ENCODE data around the gene COX19. TPM values are rescaled to one million over a fixed set of nuclear protein-coding genes. Genes with fewer than 3 reads are reported as not detected.

COX19 gene
- polyA plus RNA-seq, 1 of the 3 experiments (the other 2 are of a cell fraction): 7.6 TPM

- no peak overlapping the region for H3K4me2 ChIP-seq
- H3K36me3 ChIP-seq (replicated peaks in 1 of 2; ENCODE audit: control insufficient read depth in 1 of 2, insufficient read depth in 2 of 2, low read length in 1 of 2): no peaks in the 10 kb centered on the region
- POLR2A ChIA-PET: no interaction called here
- H4K20me1 ChIP-seq (ENCODE audit: insufficient read depth): no peaks in the 10 kb centered on the region
- H3F3A ChIP-seq (replicated peaks; ENCODE audit: insufficient read depth): peaks cover 3% of the 10 kb centered on the region
- H3K4me3 ChIP-seq (ENCODE audit: low read depth in 2 of 2, low read length in 1 of 2): no peak overlapping the region
- DNase-seq: no peak
- TF ChIP-seq USF1 (IDR thresholded peaks at IDR 0.05; ENCODE audit: borderline replicate concordance, low read depth): no peak
- no peak for TF ChIP-seq IRF3 (IDR thresholded peaks at IDR 0.05; ENCODE audit: low read depth, low read length)
- TF ChIP-seq NRF1 (IDR thresholded peaks at IDR 0.05; ENCODE audit: low read depth, low read length): no peak
- no peak overlapping the region for H3K9ac ChIP-seq
- H3K9me3 ChIP-seq: no peaks in the 10 kb centered on the region
- H3K9me2 ChIP-seq: no peaks in the 10 kb centered on the region
- CTCF ChIA-PET: interaction anchor here (1.4 kb wide), 1 partner anchor 17 kb away, joined by 6 read pairs; no protein-coding TSS in a partner anchor
- H3K27ac ChIP-seq (ENCODE audit: low read depth in 2 of 2, low read length in 1 of 2): no peak overlapping the region
- no peaks in the 10 kb centered on the region for H3K27me3 ChIP-seq (ENCODE audit: insufficient read depth)
- H2AFZ ChIP-seq (ENCODE audit: low read depth): no peak overlapping the region
- WGBS (ENCODE audit: low lambda C conversion rate): 86% methylated on average over 18 of the region's 18 CpGs
- no peaks in the 10 kb centered on the region for H3K79me2 ChIP-seq (ENCODE audit: insufficient read depth)
- H3K4me1 ChIP-seq (ENCODE audit: control insufficient read depth in 1 of 2, insufficient read depth in 2 of 2, low read depth in 1 of 2, low read length in 1 of 2): peaks cover 0 to 5% of the 10 kb centered on the region in 2 experiments; a peak in 1 of 4 replicates
These were observed 49.7 kb downstream of the COX19 start for GRCh38 chr7:925601-926000.

- H3K4me1 ChIP-seq (ENCODE audit: control insufficient read depth in 1 of 2, insufficient read depth in 2 of 2, low read depth in 1 of 2, low read length in 1 of 2): peaks cover 0 to 5% of the 10 kb centered on the region in 2 experiments; a peak in 1 of 4 replicates
- TF ChIP-seq EZH2phosphoT487 (IDR thresholded peaks at IDR 0.05; ENCODE audit: borderline replicate concordance, low read depth) (no peak), FOXM1 (IDR thresholded peaks at IDR 0.05; ENCODE audit: low read depth) (no peak), USF1 (IDR thresholded peaks at IDR 0.05; ENCODE audit: borderline replicate concordance, low read depth) (no peak), FOSL2 (IDR thresholded peaks at IDR 0.05; ENCODE audit: borderline replicate concordance, low read depth) (no peak), ZBTB33 (IDR thresholded peaks at IDR 0.05; ENCODE audit: borderline replicate concordance, low read depth) (no peak), RXRA (IDR thresholded peaks at IDR 0.05; ENCODE audit: borderline replicate concordance, low read depth) (no peak; the same call in 1 of the 2 replicates), IRF3 (IDR thresholded peaks at IDR 0.05; ENCODE audit: low read depth, low read length) (no peak), POLR2AphosphoS5 (IDR thresholded peaks at IDR 0.05; ENCODE audit: low read depth, low read length) (no peak), NRF1 (IDR thresholded peaks at IDR 0.05; ENCODE audit: low read depth, low read length) (no peak), CHD2 (IDR thresholded peaks at IDR 0.05; ENCODE audit: low read length, partially characterized antibody) (no peak), TEAD4 (IDR thresholded peaks at IDR 0.05; ENCODE audit: borderline replicate concordance, insufficient read depth) (no peak), SMC3 (IDR thresholded peaks at IDR 0.05; ENCODE audit: low read depth, low read length) (no peak), REST (IDR thresholded peaks at IDR 0.05; ENCODE audit: low read depth, low read length) (no peak)
These were observed 50.7 kb downstream of the COX19 start for GRCh38 chr7:924541-925231.

More at GRCh38 chr7:924541-925231, 50.7 kb downstream of the COX19 start:
- peaks cover 3% of the 10 kb centered on the region for H3F3A ChIP-seq (replicated peaks; ENCODE audit: insufficient read depth)
- H3K9me2 ChIP-seq: no peaks in the 10 kb centered on the region
- peak overlapping the region; percentile 30; the same call in 1 of the 2 replicates for H3K4me2 ChIP-seq
- H3K4me3 ChIP-seq (ENCODE audit: low read depth in 2 of 2, low read length in 1 of 2): no peak overlapping the region
- H3K27me3 ChIP-seq (ENCODE audit: insufficient read depth): no peaks in the 10 kb centered on the region
- no peaks in the 10 kb centered on the region for H3K36me3 ChIP-seq (replicated peaks in 1 of 2; ENCODE audit: control insufficient read depth in 1 of 2, insufficient read depth in 2 of 2, low read length in 1 of 2)
- H3K9ac ChIP-seq: no peak overlapping the region
- no peak overlapping the region for H3K27ac ChIP-seq (ENCODE audit: low read depth in 2 of 2, low read length in 1 of 2)
- no peak for DNase-seq
- H3K79me2 ChIP-seq (ENCODE audit: insufficient read depth): no peaks in the 10 kb centered on the region
- ChIA-PET POLR2A (no interaction called here), CTCF (interaction anchor here (1.4 kb wide), 1 partner anchor 16 kb away, joined by 6 read pairs; no protein-coding TSS in a partner anchor)
- no peaks in the 10 kb centered on the region for H3K9me3 ChIP-seq
- WGBS (ENCODE audit: low lambda C conversion rate): 68% methylated on average over 24 of the region's 24 CpGs
- no peak overlapping the region for H2AFZ ChIP-seq (ENCODE audit: low read depth)
- H4K20me1 ChIP-seq (ENCODE audit: insufficient read depth): no peaks in the 10 kb centered on the region
